GM13976 (cell line): ENCODE results near the gene TOMM20L.
"Not testable (repeated sequence)": the region's sequence is repeated elsewhere in the genome, so short reads cannot be mapped to it uniquely, and the experiment has no call there.

Experiments
- DNase-seq: peaks from one replicate; pipeline ENCODE4 v3.0.0; 2012; ENCODE audit warnings: low spot score
- CTCF ChIP-seq: IDR thresholded peaks from 2 replicates; pipeline ENCODE4 v1.5.1; 2012; ENCODE audit warnings: borderline replicate concordance, mild to moderate bottlenecking; ENCODE audit not compliant: insufficient read depth; ENCODE audit errors: extremely low read depth, missing control alignments, control extremely low read depth
- in situ Hi-C: fragments of 300-500 bp; cut with MboI; formaldehyde crosslinking; loops from one replicate; pipeline ENCODE4 v1.12.0; 2022; ENCODE audit warnings: low sequenced_read_pairs, mixed read lengths, inconsistent platforms; ENCODE audit not compliant: unreplicated experiment

TOMM20L gene

DNA sequence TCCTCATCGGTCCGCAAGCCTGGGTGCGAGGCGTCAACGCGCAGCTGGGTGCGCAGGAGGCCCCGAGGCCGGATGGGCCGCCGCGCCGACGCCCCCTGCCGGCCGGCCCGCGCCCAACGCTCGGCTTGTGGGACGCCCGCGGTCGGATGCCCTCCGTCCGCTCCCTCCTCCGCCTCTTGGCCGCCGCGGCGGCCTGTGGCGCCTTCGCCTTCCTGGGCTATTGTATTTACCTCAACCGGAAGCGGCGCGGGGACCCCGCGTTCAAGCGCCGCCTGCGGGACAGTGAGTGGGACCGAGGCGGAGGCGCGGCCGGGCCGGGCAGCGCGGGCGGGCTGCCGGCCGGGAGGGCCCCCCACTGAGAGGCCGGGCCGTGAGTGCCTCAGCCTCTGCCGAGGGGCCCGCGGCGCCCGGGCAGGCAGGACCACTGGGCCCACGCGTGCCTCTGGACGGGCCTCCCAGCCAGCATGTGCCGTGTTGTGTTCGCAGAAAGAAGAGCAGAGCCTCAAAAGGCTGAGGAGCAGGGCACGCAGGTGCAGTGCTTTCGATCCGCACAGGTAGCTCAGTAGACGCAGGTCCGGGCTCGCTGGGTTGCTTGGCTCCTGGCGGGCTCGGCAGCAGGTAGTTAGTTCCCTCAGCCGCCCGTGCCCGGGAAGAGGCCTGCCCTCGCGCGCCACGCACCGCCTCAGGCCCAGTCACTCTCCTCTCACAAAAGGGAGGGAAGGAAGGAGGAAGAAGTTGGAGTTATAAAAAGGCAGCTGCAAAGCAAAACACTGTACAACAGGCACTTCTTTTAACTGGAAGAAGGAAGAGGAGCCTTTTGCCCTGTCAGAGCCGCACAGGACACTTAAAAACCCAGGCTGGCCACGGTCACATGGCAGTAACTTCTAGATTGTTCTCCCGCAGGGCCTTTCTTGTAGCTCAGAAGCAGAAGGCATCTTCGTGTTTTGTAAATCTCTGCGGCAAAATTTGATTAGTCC is at the start of gene TOMM20L:
Gene TOMM20L (plus strand): TSS at position 119 of the 977 bp plus-strand sequence. CDS start 28 bp downstream, at position 147.
- in situ Hi-C loops: no loop called here
- TF ChIP-seq CTCF: peak; percentile 87
- peak; percentile 92 for DNase-seq

DNA sequence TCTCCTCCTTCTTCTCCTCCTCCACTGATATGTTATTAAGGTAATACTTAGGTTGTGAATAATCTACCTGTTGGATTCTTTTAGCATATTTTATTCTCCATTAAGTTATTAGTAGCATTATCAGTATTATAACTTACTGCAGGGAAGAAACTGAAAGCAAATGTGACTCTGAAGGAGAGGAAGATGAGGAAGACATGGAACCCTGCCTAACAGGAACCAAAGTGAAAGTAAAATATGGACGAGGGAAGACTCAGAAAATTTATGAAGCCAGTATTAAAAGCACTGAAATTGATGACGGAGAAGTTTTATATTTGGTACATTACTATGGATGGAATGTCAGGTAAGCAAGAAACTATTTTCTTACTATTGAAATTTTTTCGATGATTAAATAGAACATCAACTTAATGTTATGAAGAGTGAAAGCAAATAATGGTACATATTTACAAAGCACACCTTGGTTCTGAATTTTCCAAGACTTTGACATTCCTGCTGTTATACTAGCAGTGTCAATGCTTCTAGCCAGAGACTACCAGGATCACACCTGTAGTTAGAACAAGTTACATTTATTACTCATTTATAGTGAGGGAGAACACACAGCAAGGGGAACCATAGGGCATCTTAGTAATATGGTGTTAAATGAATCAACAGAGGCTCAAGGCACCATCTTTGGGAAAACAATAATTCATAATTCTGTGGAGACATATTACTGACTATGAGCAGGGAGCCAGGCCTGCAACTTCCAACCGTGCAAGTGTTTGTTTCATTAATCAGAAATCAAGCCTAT is 42.0 kb upstream of the TOMM20L start:
- TF ChIP-seq CTCF: no peak
- in situ Hi-C loops: no loop called here
- no peak for DNase-seq

- in situ Hi-C loops: no loop called here
- DNase-seq: no peak
- TF ChIP-seq CTCF: no peak
Measured at GRCh38 chr14:58354808-58355207, 40.9 kb upstream of the TOMM20L start.

DNA sequence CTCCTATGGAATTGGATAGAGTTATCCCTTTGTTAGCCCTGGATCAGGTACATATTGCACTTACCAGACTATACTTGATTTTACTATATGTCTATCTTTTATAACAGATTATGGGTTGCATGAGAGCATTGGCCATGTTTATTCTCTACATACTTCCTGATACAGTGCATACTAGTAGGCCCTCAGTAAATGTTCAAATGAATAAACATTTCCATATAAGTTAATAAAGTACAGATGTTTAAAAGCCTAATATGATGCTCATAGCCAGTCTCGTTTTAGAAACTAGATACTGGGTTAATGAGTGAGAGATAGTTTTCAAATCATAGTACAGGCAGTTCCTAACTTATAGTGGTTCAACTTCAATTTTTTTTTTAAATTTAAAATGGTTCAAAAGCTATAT is 39.5 kb upstream of the TOMM20L start:
- DNase-seq: no peak
- no peak for TF ChIP-seq CTCF
- in situ Hi-C loops: no loop called here

DNA sequence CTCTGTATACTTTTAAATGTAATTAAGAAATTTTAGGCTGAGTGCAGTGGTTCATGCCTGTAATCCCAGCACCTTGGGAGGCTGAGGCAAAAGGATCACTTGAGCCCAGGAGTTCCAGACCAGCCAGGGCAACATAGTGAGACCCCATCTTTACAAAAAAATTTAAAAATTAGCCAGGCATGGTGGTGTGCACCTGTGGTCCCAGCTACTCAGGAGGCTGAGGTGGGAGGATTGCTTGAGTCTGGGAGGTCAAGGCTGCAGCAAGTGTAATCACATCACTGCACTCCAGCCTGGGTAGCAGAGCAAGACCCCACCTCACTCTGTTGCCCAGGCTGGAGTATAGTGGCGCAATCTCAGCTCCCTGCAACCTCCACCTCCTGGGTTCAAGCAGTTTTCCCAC is 33.5 kb upstream of the TOMM20L start:
- in situ Hi-C loops, DNase-seq: not testable (repeated sequence)

DNA sequence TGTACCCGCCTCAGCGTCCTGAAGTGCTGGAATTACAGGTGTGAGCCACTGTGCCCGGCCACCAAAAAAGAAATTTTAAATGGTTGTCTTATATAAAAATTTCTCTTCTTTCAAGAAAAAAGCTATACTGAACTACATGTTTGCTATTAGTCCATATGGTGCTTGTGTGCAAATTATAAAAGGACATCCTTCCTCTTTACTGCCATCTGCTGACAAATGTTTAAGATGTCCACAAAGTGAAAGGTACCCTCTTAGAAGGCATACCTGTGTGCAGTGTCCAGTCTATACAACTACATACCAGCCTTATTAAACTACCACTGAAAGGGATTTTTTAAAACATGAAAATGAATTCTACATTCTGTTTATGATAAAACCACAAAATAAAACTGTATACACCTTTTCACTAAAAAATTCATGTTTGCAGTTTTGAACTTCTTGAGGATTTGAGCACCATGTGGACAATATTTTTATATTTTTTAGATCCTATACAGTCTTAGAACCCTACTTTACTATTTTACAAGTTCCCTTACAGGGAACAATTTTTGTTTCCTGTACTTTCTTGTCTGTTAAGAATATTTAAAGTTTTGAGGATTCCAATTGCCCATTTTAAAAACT is 32.8 kb upstream of the TOMM20L start:
- in situ Hi-C loops: no loop called here
- peak; percentile 26 for DNase-seq
- peak; percentile 17 for TF ChIP-seq CTCF
